Gastrocnemius medialis (tissue), 4 donors: ENCODE data around the gene MYH10.

Experiments
- POLR2A ChIP-seq, 2 donors: fragments of 450-650 bp; IDR thresholded peaks; one replicate each; pipeline ENCODE4 v1.6.1; 2017; ENCODE audit warnings: antibody characterized with exemption in 2 of 2, mild to moderate bottlenecking in 2 of 2, moderate library complexity in 2 of 2
- TF ChIP-seq, protein P1 (sequence below), 5 experiments: fragments of 450-650 bp in 3 of 5; fragments of 200-600 bp in 2 of 5; sonication (generic) in 2 of 5; IDR thresholded peaks in 4 of 5; conservative IDR thresholded peaks in 1 of 5; 1 replicate in 4 of 5; 2 replicates in 1 of 5; pipeline ENCODE4 v1.5.1; 2016 to 2019; ENCODE audit warnings: antibody characterized with exemption in 5 of 5, mild to moderate bottlenecking in 3 of 5, moderate library complexity in 3 of 5

DNA sequence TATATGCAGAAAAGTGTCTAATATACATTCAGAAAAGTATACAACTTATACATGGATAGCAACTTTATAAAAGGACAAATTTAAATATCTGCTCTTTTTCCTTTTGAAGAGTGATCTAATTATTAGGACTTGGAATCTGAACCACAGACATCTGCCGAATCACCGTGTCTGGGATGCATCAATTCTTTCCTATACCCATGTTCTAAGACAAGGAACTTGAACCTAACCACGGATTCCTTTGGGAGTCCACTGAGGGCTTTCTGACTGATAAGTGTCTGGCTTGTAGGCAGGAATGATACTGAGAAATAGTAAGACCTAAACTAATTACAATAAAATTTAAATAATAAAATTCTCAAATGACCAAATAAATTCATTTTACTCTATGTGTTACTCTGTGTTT is 140.7 kb downstream of the MYH10 start:
- TF ChIP-seq, protein P1, sequence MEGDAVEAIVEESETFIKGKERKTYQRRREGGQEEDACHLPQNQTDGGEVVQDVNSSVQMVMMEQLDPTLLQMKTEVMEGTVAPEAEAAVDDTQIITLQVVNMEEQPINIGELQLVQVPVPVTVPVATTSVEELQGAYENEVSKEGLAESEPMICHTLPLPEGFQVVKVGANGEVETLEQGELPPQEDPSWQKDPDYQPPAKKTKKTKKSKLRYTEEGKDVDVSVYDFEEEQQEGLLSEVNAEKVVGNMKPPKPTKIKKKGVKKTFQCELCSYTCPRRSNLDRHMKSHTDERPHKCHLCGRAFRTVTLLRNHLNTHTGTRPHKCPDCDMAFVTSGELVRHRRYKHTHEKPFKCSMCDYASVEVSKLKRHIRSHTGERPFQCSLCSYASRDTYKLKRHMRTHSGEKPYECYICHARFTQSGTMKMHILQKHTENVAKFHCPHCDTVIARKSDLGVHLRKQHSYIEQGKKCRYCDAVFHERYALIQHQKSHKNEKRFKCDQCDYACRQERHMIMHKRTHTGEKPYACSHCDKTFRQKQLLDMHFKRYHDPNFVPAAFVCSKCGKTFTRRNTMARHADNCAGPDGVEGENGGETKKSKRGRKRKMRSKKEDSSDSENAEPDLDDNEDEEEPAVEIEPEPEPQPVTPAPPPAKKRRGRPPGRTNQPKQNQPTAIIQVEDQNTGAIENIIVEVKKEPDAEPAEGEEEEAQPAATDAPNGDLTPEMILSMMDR (IDR thresholded peaks at IDR 0.05 in 4 of 5, conservative IDR thresholded peaks at IDR 0.05 in 1 of 5): no peak
- no peak for TF ChIP-seq POLR2A (IDR thresholded peaks at IDR 0.05)
